ENCODE data around the gene PRR4.

PRR4 gene

GRCh38 chr12:10847744-10848143, 1.5 kb downstream of the PRR4 start:
- H4K20me1 ChIP-seq (ENCODE audit: insufficient read depth, low read length) = no peaks in the 10 kb centered on the region
- H3K4me3 ChIP-seq (ENCODE audit: low read length) = no peak overlapping the region
- no peak overlapping the region for H3K9ac ChIP-seq (ENCODE audit: low read length)
- H3K27ac ChIP-seq (ENCODE audit: low read length) = no peak overlapping the region
- H3K36me3 ChIP-seq (replicated peaks; ENCODE audit: low read depth, low read length) = no peaks in the 10 kb centered on the region
- H3K79me2 ChIP-seq (ENCODE audit: low read length) = no peaks in the 10 kb centered on the region
- TF ChIP-seq CTCF (IDR thresholded peaks at IDR 0.05; ENCODE audit: low read depth, low read length) (no peak), EZH2phosphoT487 (IDR thresholded peaks at IDR 0.05; ENCODE audit: low read depth) (no peak)
- no peaks in the 10 kb centered on the region for H3K27me3 ChIP-seq (ENCODE audit: low read depth, low read length)
- H3K4me1 ChIP-seq (ENCODE audit: low read length) = no peaks in the 10 kb centered on the region
- no peaks in the 10 kb centered on the region for H3K9me3 ChIP-seq (ENCODE audit: insufficient read depth, low read length)
- no peak overlapping the region for H2AFZ ChIP-seq (ENCODE audit: low read depth, low read length)
- H3K4me2 ChIP-seq (ENCODE audit: low read length) = no peak overlapping the region

GRCh38 chr12:10842862-10843261, 6.4 kb downstream of the PRR4 start:
- no peaks in the 10 kb centered on the region for H3K27me3 ChIP-seq (ENCODE audit: low read depth, low read length)

GRCh38 chr12:10838461-10838860, 10.8 kb downstream of the PRR4 start:
- Histone ChIP-seq H3K79me2 (ENCODE audit: low read length) (no peaks in the 10 kb centered on the region), H3K4me1 (ENCODE audit: low read length) (no peaks in the 10 kb centered on the region), H3K4me3 (ENCODE audit: low read length) (no peak overlapping the region), H2AFZ (ENCODE audit: low read depth, low read length) (no peak overlapping the region), H3K27me3 (ENCODE audit: low read depth, low read length) (no peaks in the 10 kb centered on the region), H3K9ac (ENCODE audit: low read length) (no peak overlapping the region), H3K4me2 (ENCODE audit: low read length) (no peak overlapping the region), H3K27ac (ENCODE audit: low read length) (no peak overlapping the region), H3K36me3 (replicated peaks; ENCODE audit: low read depth, low read length) (no peaks in the 10 kb centered on the region), H4K20me1 (ENCODE audit: insufficient read depth, low read length) (no peaks in the 10 kb centered on the region), H3K9me3 (ENCODE audit: insufficient read depth, low read length) (no peaks in the 10 kb centered on the region)
- TF ChIP-seq CTCF (IDR thresholded peaks at IDR 0.05; ENCODE audit: low read depth, low read length) (no peak), EZH2phosphoT487 (IDR thresholded peaks at IDR 0.05; ENCODE audit: low read depth) (no peak)

More at GRCh38 chr12:10842862-10843261, 6.4 kb downstream of the PRR4 start:
- Histone ChIP-seq H2AFZ (ENCODE audit: low read depth, low read length) (no peak overlapping the region), H3K36me3 (replicated peaks; ENCODE audit: low read depth, low read length) (no peaks in the 10 kb centered on the region), H3K4me3 (ENCODE audit: low read length) (no peak overlapping the region), H3K9me3 (ENCODE audit: insufficient read depth, low read length) (no peaks in the 10 kb centered on the region), H4K20me1 (ENCODE audit: insufficient read depth, low read length) (no peaks in the 10 kb centered on the region), H3K79me2 (ENCODE audit: low read length) (no peaks in the 10 kb centered on the region), H3K27ac (ENCODE audit: low read length) (no peak overlapping the region), H3K9ac (ENCODE audit: low read length) (no peak overlapping the region), H3K4me2 (ENCODE audit: low read length) (no peak overlapping the region), H3K4me1 (ENCODE audit: low read length) (no peaks in the 10 kb centered on the region)
- TF ChIP-seq CTCF (IDR thresholded peaks at IDR 0.05; ENCODE audit: low read depth, low read length) = no peak
- no peak for TF ChIP-seq EZH2phosphoT487 (IDR thresholded peaks at IDR 0.05; ENCODE audit: low read depth)

GRCh38 chr12:10829994-10830393, 19.3 kb downstream of the PRR4 start:
- Histone ChIP-seq H3K9me3 (ENCODE audit: insufficient read depth, low read length) (no peaks in the 10 kb centered on the region), H3K4me2 (ENCODE audit: low read length) (no peak overlapping the region), H3K27ac (ENCODE audit: low read length) (no peak overlapping the region), H3K4me1 (ENCODE audit: low read length) (no peaks in the 10 kb centered on the region), H4K20me1 (ENCODE audit: insufficient read depth, low read length) (no peaks in the 10 kb centered on the region), H3K4me3 (ENCODE audit: low read length) (no peak overlapping the region), H3K36me3 (replicated peaks; ENCODE audit: low read depth, low read length) (no peaks in the 10 kb centered on the region), H3K27me3 (ENCODE audit: low read depth, low read length) (no peaks in the 10 kb centered on the region), H2AFZ (ENCODE audit: low read depth, low read length) (no peak overlapping the region), H3K79me2 (ENCODE audit: low read length) (no peaks in the 10 kb centered on the region), H3K9ac (ENCODE audit: low read length) (no peak overlapping the region)
- no peak for TF ChIP-seq CTCF (IDR thresholded peaks at IDR 0.05; ENCODE audit: low read depth, low read length)
- no peak for TF ChIP-seq EZH2phosphoT487 (IDR thresholded peaks at IDR 0.05; ENCODE audit: low read depth)
